Muscle of back (tissue), 11 donors: Measurements from ENCODE around the gene BLM. TPM values are rescaled to one million over a fixed set of nuclear protein-coding genes. Genes with fewer than 3 reads are reported as not detected.

Source experiments
- DNase-seq, 3 donors: peaks; one replicate each; pipeline versions ENCODE4 v3.0.0 to v3.0.0-alpha.2; 2013
- polyA plus RNA-seq, 10 donors: library from polyadenylated mRNA; unstranded; fragments of 120-200 nt; gene quantifications; one replicate each; pipeline ENCODE4 v1.2.1, GENCODE V29; 2013; ENCODE audit not compliant: insufficient read length in 10 of 10

Gene BLM
- polyA plus RNA-seq, 10 donors = 2.9 to 9.5 (median 5.6) TPM

- no peak for DNase-seq
Measured at GRCh38 chr15:90789462-90789861, 72.3 kb downstream of the BLM start.

GRCh38 chr15:90790057-90790456 is 72.9 kb downstream of the BLM start:
- DNase-seq = no peak

- no peak for DNase-seq
Measured at GRCh38 chr15:90790561-90790960, 73.4 kb downstream of the BLM start.

GRCh38 chr15:90794538-90794937 is 77.4 kb downstream of the BLM start:
- no peak for DNase-seq

GRCh38 chr15:90799639-90800170 is 82.6 kb downstream of the BLM start:
- no peak for DNase-seq

GRCh38 chr15:90801803-90802202 is 84.7 kb downstream of the BLM start:
- no peak for DNase-seq

- DNase-seq = no peak
Measured at GRCh38 chr15:90807074-90807785, 90.1 kb downstream of the BLM start.

GRCh38 chr15:90807786-90808086 is 90.6 kb downstream of the BLM start:
- no peak for DNase-seq

GRCh38 chr15:90808517-90809235 is 91.5 kb downstream of the BLM start:
- no peak for DNase-seq

GRCh38 chr15:90809536-90809935 is 92.4 kb downstream of the BLM start:
- DNase-seq = no peak

GRCh38 chr15:90810354-90810753 is 93.2 kb downstream of the BLM start:
- no peak for DNase-seq

- no peak for DNase-seq
Measured at GRCh38 chr15:90812171-90812957, 95.2 kb downstream of the BLM start.

- no peak for DNase-seq
Measured at GRCh38 chr15:90812958-90813265, 95.8 kb downstream of the BLM start.

GRCh38 chr15:90813796-90814190 is 96.6 kb downstream of the BLM start:
- DNase-seq = no peak

- no peak for DNase-seq
Measured at GRCh38 chr15:90814191-90814821, 97.2 kb downstream of the BLM start.

- no peak for DNase-seq
Measured at GRCh38 chr15:90816401-90817116, 99.4 kb downstream of the BLM start.

- no peak for DNase-seq
Measured at GRCh38 chr15:90817117-90818057, 100.2 kb downstream of the BLM start.

- peak in 2 of 3 donors; percentile 57 to 81 for DNase-seq
Measured at GRCh38 chr15:90818251-90819210, 101.4 kb downstream of the BLM start.

GRCh38 chr15:90819390-90819789 is 102.2 kb downstream of the BLM start:
- peak in 1 of 3 donors; percentile 34 for DNase-seq
